PC-3 (cell line): Measurements from ENCODE around the gene ANK3. TPM values are rescaled to one million over a fixed set of nuclear protein-coding genes. Genes with fewer than 3 reads are reported as not detected.

Source experiments
- ATAC-seq: fragments of 200-7000 bp; cut with Tn5 transposase; 2 replicates; pipeline ENCODE4 v1.9.1; 2020; ENCODE audit warnings: mild to moderate bottlenecking, moderate library complexity
- BruUV-seq: library from RNA; stranded (reverse); fragments of 400-500 nt; replicated peaks from 2 replicates; lab custom pipeline; 2021; lab: Mats Ljungman, UMichigan
- CTCF ChIA-PET: fragments of 300-600 bp; sonication (Branson Sonifier 250); formaldehyde crosslinking; loops from one replicate; lab custom pipeline; 2022; ENCODE audit warnings: antibody characterized with exemption; lab: Charles Lee
- POLR2A ChIA-PET: fragments of 300-600 bp; sonication (Branson Sonifier 250); formaldehyde crosslinking; loops from one replicate; lab custom pipeline; 2022; ENCODE audit warnings: antibody characterized with exemption; ENCODE audit not compliant: unreplicated experiment; lab: Charles Lee
- DNase-seq: peaks from one replicate; pipeline ENCODE4 v3.0.0-alpha.2; 2015
- H2AFZ ChIP-seq: fragments of 300-600 bp; sonication (generic); 2 replicates; pipeline ENCODE4 v1.6.0; 2016; ENCODE audit warnings: antibody characterized with exemption, low read length
- H3F3A ChIP-seq: fragments of 300-600 bp; sonication (generic); one replicate; pipeline ENCODE4 v1.6.0; 2017; ENCODE audit warnings: antibody characterized with exemption, low read length, control low read depth, mild to moderate bottlenecking; ENCODE audit not compliant: unreplicated experiment
- H3K27ac ChIP-seq: fragments of 300-600 bp; sonication (generic); 2 replicates; pipeline ENCODE4 v1.5.1; 2016; ENCODE audit warnings: mild to moderate bottlenecking, low read length
- H3K27me3 ChIP-seq: fragments of 300-600 bp; sonication (generic); 2 replicates; pipeline ENCODE4 v1.6.1; 2016; ENCODE audit warnings: low read length, mixed read lengths
- H3K36me3 ChIP-seq: fragments of 300-600 bp; sonication (generic); 2 replicates; pipeline ENCODE4 v1.6.1; 2016; ENCODE audit warnings: low read depth, mixed run types, low read length, mixed read lengths
- H3K4me1 ChIP-seq: fragments of 300-600 bp; sonication (generic); 2 replicates; pipeline ENCODE4 v1.5.1; 2016; ENCODE audit warnings: low read length; ENCODE audit not compliant: insufficient read depth
- H3K4me2 ChIP-seq: fragments of 300-600 bp; sonication (generic); 2 replicates; pipeline ENCODE4 v1.6.0; 2016; ENCODE audit warnings: low read length
- H3K4me3 ChIP-seq: fragments of 300-600 bp; sonication (generic); 2 replicates; pipeline ENCODE4 v1.5.1; 2016; ENCODE audit warnings: mild to moderate bottlenecking, low read length, mixed read lengths
- H3K79me2 ChIP-seq: fragments of 300-600 bp; sonication (generic); 2 replicates; pipeline ENCODE4 v1.6.1; 2017; ENCODE audit warnings: low read length, mixed read lengths
- H3K9ac ChIP-seq: fragments of 300-600 bp; sonication (generic); 2 replicates; pipeline ENCODE4 v1.6.0; 2016; ENCODE audit warnings: mild to moderate bottlenecking, low read length
- H3K9me2 ChIP-seq: fragments of 300-600 bp; sonication (generic); replicated peaks from 2 replicates; pipeline ENCODE4 v1.6.1; 2016; ENCODE audit warnings: mixed run types, low read length, mixed read lengths
- H3K9me3 ChIP-seq: fragments of 300-600 bp; sonication (generic); 2 replicates; pipeline ENCODE4 v1.6.1; 2016; ENCODE audit warnings: low read length, mixed read lengths
- H4K20me1 ChIP-seq: fragments of 300-600 bp; sonication (generic); 2 replicates; pipeline ENCODE4 v1.6.1; 2016; ENCODE audit warnings: low read length, mixed read lengths
- CTCF ChIP-seq: fragments of 300-600 bp; sonication (generic); conservative IDR thresholded peaks from 2 replicates; pipeline ENCODE4 v1.5.1; 2017; ENCODE audit warnings: antibody characterized with exemption, low read depth, mild to moderate bottlenecking, low read length
- EZH2 ChIP-seq: fragments of 300-600 bp; sonication (generic); IDR thresholded peaks from one replicate; pipeline ENCODE4 v1.6.1; 2017; ENCODE audit warnings: antibody characterized with exemption, mild to moderate bottlenecking, low read length; ENCODE audit not compliant: unreplicated experiment
- EZH2phosphoT487 ChIP-seq: fragments of 300-600 bp; sonication (generic); IDR thresholded peaks from 2 replicates; pipeline ENCODE4 v1.6.1; 2018; ENCODE audit warnings: mild to moderate bottlenecking, antibody characterized with exemption, low read length, borderline replicate concordance
- intact Hi-C: fragments of 100-400 bp; cut with micrococcal nuclease; formaldehyde crosslinking; loops from 2 replicates; pipeline ENCODE4 v1.9.0; 2023
- total RNA-seq: library from RNA; depleted of rRNA; stranded (reverse); fragments of >200 nt; gene quantifications from 2 replicates; pipeline ENCODE4 v1.2.3, GENCODE V29; 2014

Gene ANK3
- total RNA-seq, 1 experiment from 2014 or later = 29.5 TPM

GRCh38 chr10:60137292-60137992 is 252.2 kb downstream of the ANK3 start:
- no peak overlapping the region for H3K4me3 ChIP-seq
- CTCF ChIA-PET = interaction anchor here (1.4 kb wide), 1 partner anchor 23 kb away, joined by 5 read pairs; no protein-coding TSS in a partner anchor

GRCh38 chr10:60135020-60135419 is 254.7 kb downstream of the ANK3 start:
- H3K9me2 ChIP-seq = no peaks in the 10 kb centered on the region
- no peaks in the 10 kb centered on the region for H3K27me3 ChIP-seq
- H3K4me2 ChIP-seq = no peak overlapping the region
- ChIA-PET CTCF (no interaction called here), POLR2A (no interaction called here)
- H3K4me3 ChIP-seq = no peak overlapping the region
- ATAC-seq (no peak), DNase-seq (no peak)
- intact Hi-C loops = no loop called here
- H4K20me1 ChIP-seq = no peaks in the 10 kb centered on the region
- no TSS peak for BruUV-seq
- no peak overlapping the region for H2AFZ ChIP-seq
- no peaks in the 10 kb centered on the region for H3K79me2 ChIP-seq
- peaks cover 41% of the 10 kb centered on the region for H3K4me1 ChIP-seq
- no peaks in the 10 kb centered on the region for H3K36me3 ChIP-seq
- H3K9ac ChIP-seq = no peak overlapping the region
- H3F3A ChIP-seq = no peaks in the 10 kb centered on the region
- no peak overlapping the region for H3K27ac ChIP-seq
- no peaks in the 10 kb centered on the region for H3K9me3 ChIP-seq
- TF ChIP-seq EZH2 (no peak), EZH2phosphoT487 (no peak), CTCF (no peak)

More at GRCh38 chr10:60137292-60137992, 252.2 kb downstream of the ANK3 start:
- POLR2A ChIA-PET = interaction anchor here (0.7 kb wide), 1 partner anchor 73 kb away, joined by 4 read pairs; no protein-coding TSS in a partner anchor
- DNase-seq (peak; percentile 56), ATAC-seq (no peak)
- H3K9ac ChIP-seq = no peak overlapping the region; the same call in 1 of the 2 replicates
- H3K4me2 ChIP-seq = peak overlapping the region; percentile 9
- H3K9me2 ChIP-seq = no peaks in the 10 kb centered on the region
- H3K36me3 ChIP-seq = no peaks in the 10 kb centered on the region
- H3F3A ChIP-seq = no peaks in the 10 kb centered on the region
- H3K4me1 ChIP-seq = peaks cover 58% of the 10 kb centered on the region
- BruUV-seq = no TSS peak
- intact Hi-C loops = loop anchor here (1.0 kb wide), 1 partner anchor 68 kb away; no protein-coding TSS in a partner anchor
- no peaks in the 10 kb centered on the region for H4K20me1 ChIP-seq
- TF ChIP-seq EZH2phosphoT487 (no peak), EZH2 (no peak), CTCF (no peak)
- no peaks in the 10 kb centered on the region for H3K27me3 ChIP-seq
- H3K79me2 ChIP-seq = no peaks in the 10 kb centered on the region
- H3K9me3 ChIP-seq = no peaks in the 10 kb centered on the region
- H2AFZ ChIP-seq = no peak overlapping the region
- H3K27ac ChIP-seq = 0 out of 2 replicates have a peak overlapping the region, but pooled peaks have one; percentile 88

GRCh38 chr10:60134548-60134947 is 255.1 kb downstream of the ANK3 start:
- ATAC-seq (no peak), DNase-seq (no peak)
- Histone ChIP-seq H3K4me3 (no peak overlapping the region), H3K27me3 (no peaks in the 10 kb centered on the region), H3K9me2 (no peaks in the 10 kb centered on the region), H3F3A (no peaks in the 10 kb centered on the region), H2AFZ (no peak overlapping the region), H3K4me2 (no peak overlapping the region), H3K9me3 (no peaks in the 10 kb centered on the region), H3K36me3 (no peaks in the 10 kb centered on the region), H3K4me1 (peaks cover 38% of the 10 kb centered on the region), H3K79me2 (no peaks in the 10 kb centered on the region), H3K27ac (no peak overlapping the region), H3K9ac (no peak overlapping the region), H4K20me1 (no peaks in the 10 kb centered on the region)
- no TSS peak for BruUV-seq
- ChIA-PET POLR2A (no interaction called here), CTCF (interaction anchor here (0.6 kb wide), 1 partner anchor 38 kb away, joined by 3 read pairs; no protein-coding TSS in a partner anchor)
- TF ChIP-seq EZH2phosphoT487 (no peak), CTCF (no peak), EZH2 (no peak)
- intact Hi-C loops = no loop called here
